ENCODE results near the gene NABP2.

DNA sequence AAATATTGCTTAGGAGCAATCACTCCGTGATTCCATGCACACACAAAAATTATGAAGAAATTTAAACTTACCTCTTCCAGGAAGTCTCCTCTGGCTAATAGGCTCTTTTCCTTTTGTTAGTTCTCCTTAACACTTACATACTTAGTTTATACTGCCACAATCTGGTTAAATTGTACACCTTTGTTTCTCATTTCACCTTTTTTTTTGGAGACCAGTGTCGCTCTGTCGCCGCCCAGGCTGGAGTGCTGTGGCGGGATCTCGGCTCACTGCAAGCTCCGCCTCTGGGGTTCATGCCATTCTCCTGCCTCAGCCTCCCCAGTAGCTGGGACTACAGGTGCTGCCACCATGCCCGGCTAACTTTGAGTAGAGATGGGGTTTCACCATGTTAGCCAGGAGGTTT is 36.2 kb downstream of the NABP2 start:
- no peak for TF ChIP-seq CTCF (IDR thresholded peaks at IDR 0.05)
- TF ChIP-seq POLR2A (IDR thresholded peaks at IDR 0.05) = no peak
- no peak for TF ChIP-seq EP300 (IDR thresholded peaks at IDR 0.05)

All from ovary (tissue), 3 donors.